SK-N-SH (cell line): Measurements from ENCODE around the gene ATP12A. TPM values are rescaled to one million over a fixed set of nuclear protein-coding genes. Genes with fewer than 3 reads are reported as not detected.

Source experiments
- CTCF ChIA-PET: fragments of 300-600, 350-600 bp; formaldehyde crosslinking; extraction: SDS; loops from one replicate; lab custom pipeline; 2021; lab: Yijun Ruan, JAX
- POLR2A ChIA-PET: fragments of 350-600 bp; sonication (Branson Sonifier 250); formaldehyde crosslinking; extraction: SDS; loops from one replicate; lab custom pipeline; 2020; ENCODE audit warnings: antibody characterized with exemption, inconsistent platforms; lab: Yijun Ruan, JAX
- DNase-seq: peaks from one replicate; pipeline ENCODE4 v3.0.0; 2012
- H2AFZ ChIP-seq: fragments of 200-600 bp; sonication (generic); 2 replicates; pipeline ENCODE4 v1.8.1; 2016; ENCODE audit warnings: antibody characterized with exemption, mild to moderate bottlenecking, low read depth
- H3F3A ChIP-seq: fragments of 200-600 bp; sonication (generic); replicated peaks from 2 replicates; pipeline ENCODE3; 2016; ENCODE audit warnings: antibody characterized with exemption, mild to moderate bottlenecking; ENCODE audit not compliant: insufficient read depth
- H3K27ac ChIP-seq, 2 experiments: fragments of 200-500 bp in 1 of 2; fragments of 200-600 bp in 1 of 2; sonication (Bioruptor generic) in 1 of 2; sonication (generic), shearing (Covaris generic) in 1 of 2; 2 replicates each; pipeline versions ENCODE4 v1.5.1 to v1.6.1; 2014 to 2016; ENCODE audit warnings: low read depth in 2 of 2, inconsistent platforms in 1 of 2, low read length in 1 of 2, mild to moderate bottlenecking in 1 of 2, mixed read lengths in 1 of 2
- H3K27me3 ChIP-seq: fragments of 200-600 bp; sonication (generic), shearing (Covaris generic); 2 replicates; pipeline ENCODE4 v1.6.1; 2016; ENCODE audit warnings: mixed run types; ENCODE audit not compliant: insufficient read depth
- H3K36me3 ChIP-seq, 2 experiments: fragments of 200-500 bp in 1 of 2; fragments of 200-600 bp in 1 of 2; sonication (Bioruptor generic) in 1 of 2; sonication (generic) in 1 of 2; replicated peaks in 1 of 2; 2 replicates each; pipeline versions ENCODE3 to v1.5.1; 2014 to 2016; ENCODE audit warnings: low read length in 1 of 2, mild to moderate bottlenecking in 1 of 2; ENCODE audit not compliant: insufficient read depth in 2 of 2, control insufficient read depth in 1 of 2
- H3K4me1 ChIP-seq, 2 experiments: fragments of 200-500 bp in 1 of 2; fragments of 200-600 bp in 1 of 2; sonication (Bioruptor generic) in 1 of 2; sonication (generic), shearing (Covaris generic) in 1 of 2; 2 replicates each; pipeline versions ENCODE4 v1.5.1 to v1.6.1; 2014 to 2016; ENCODE audit warnings: low read depth in 1 of 2, low read length in 1 of 2, mixed run types in 1 of 2; ENCODE audit not compliant: insufficient read depth in 2 of 2, control insufficient read depth in 1 of 2
- H3K4me2 ChIP-seq: fragments of 200-600 bp; sonication (generic), shearing (Covaris generic); 2 replicates; pipeline ENCODE4 v1.6.1; 2017; ENCODE audit warnings: mixed run types
- H3K4me3 ChIP-seq, 2 experiments: fragments of 200-500 bp in 1 of 2; fragments of 200-600 bp in 1 of 2; sonication (Bioruptor generic) in 1 of 2; sonication (generic), shearing (Covaris generic) in 1 of 2; 2 replicates each; pipeline versions ENCODE4 v1.5.1 to v1.8.1; 2014 to 2016; ENCODE audit warnings: low read depth in 2 of 2, inconsistent platforms in 1 of 2, low read length in 1 of 2, mild to moderate bottlenecking in 1 of 2, mixed read lengths in 1 of 2, moderate library complexity in 1 of 2
- H3K79me2 ChIP-seq: fragments of 200-600 bp; sonication (generic); 2 replicates; pipeline ENCODE4 v1.8.1; 2017; ENCODE audit warnings: mild to moderate bottlenecking; ENCODE audit not compliant: insufficient read depth
- H3K9ac ChIP-seq: fragments of 200-600 bp; sonication (generic); 2 replicates; pipeline ENCODE4 v1.6.1; 2017; ENCODE audit warnings: mixed run types
- H3K9me2 ChIP-seq: fragments of 200-600 bp; sonication (generic); 2 replicates; pipeline ENCODE4 v1.6.1; 2017; ENCODE audit warnings: mixed run types
- H3K9me3 ChIP-seq: fragments of 200-600 bp; sonication (generic); 2 replicates; pipeline ENCODE4 v1.6.1; 2017; ENCODE audit warnings: mixed run types, mild to moderate bottlenecking, moderate library complexity
- H4K20me1 ChIP-seq: fragments of 200-600 bp; sonication (generic); 2 replicates; pipeline ENCODE4 v1.6.1; 2017; ENCODE audit warnings: mild to moderate bottlenecking, mixed run types; ENCODE audit not compliant: insufficient read depth
- CTCF ChIP-seq: fragments of 200-600 bp; sonication (generic); IDR thresholded peaks from 2 replicates; pipeline ENCODE4 v1.6.1; 2017; ENCODE audit warnings: antibody characterized with exemption, mild to moderate bottlenecking, moderate library complexity
- EP300 ChIP-seq, 2 experiments: IDR thresholded peaks; 2 replicates each; pipeline versions ENCODE4 v1.4.0 to v1.6.1; 2012; ENCODE audit warnings: borderline replicate concordance in 1 of 2, low read depth in 1 of 2, low read length in 1 of 2
- EZH2phosphoT487 ChIP-seq: fragments of 200-600 bp; sonication (generic); IDR thresholded peaks from 2 replicates; pipeline ENCODE4 v1.6.1; 2017; ENCODE audit warnings: low read depth, mixed run types, mild to moderate bottlenecking, antibody characterized with exemption, moderate library complexity, borderline replicate concordance
- GATA2 ChIP-seq: sonication (generic); formaldehyde crosslinking; IDR thresholded peaks from 2 replicates; pipeline ENCODE4 v1.5.0; 2020; ENCODE audit warnings: mild to moderate bottlenecking, missing genetic modification reagents
- JUND ChIP-seq: IDR thresholded peaks from 2 replicates; pipeline ENCODE4 v1.4.0; 2012
- MAX ChIP-seq: IDR thresholded peaks from 2 replicates; pipeline ENCODE4 v1.4.0; 2012; ENCODE audit warnings: low read depth
- MEF2A ChIP-seq: IDR thresholded peaks from 2 replicates; pipeline ENCODE4 v1.4.0; 2012; ENCODE audit warnings: low read depth, borderline replicate concordance
- NFIC ChIP-seq: IDR thresholded peaks from 2 replicates; pipeline ENCODE4 v1.4.0; 2012; ENCODE audit warnings: borderline replicate concordance
- NRF1 ChIP-seq: IDR thresholded peaks from 2 replicates; pipeline ENCODE4 v1.6.1; 2012; ENCODE audit warnings: low read depth, mild to moderate bottlenecking, low read length
- RCOR1 ChIP-seq: fragments of 150-350 bp; IDR thresholded peaks from 2 replicates; pipeline ENCODE4 v1.6.1; 2017; ENCODE audit warnings: antibody characterized with exemption, low read length
- RXRA ChIP-seq: IDR thresholded peaks from 2 replicates; pipeline ENCODE4 v1.4.0; 2012; ENCODE audit warnings: low read depth, mild to moderate bottlenecking, borderline replicate concordance
- SIN3A ChIP-seq: IDR thresholded peaks from 2 replicates; pipeline ENCODE4 v1.6.1; 2012; ENCODE audit warnings: low read depth, mild to moderate bottlenecking, low read length, moderate library complexity, borderline replicate concordance
- TAF1 ChIP-seq: IDR thresholded peaks from 2 replicates; pipeline ENCODE4 v1.6.1; 2012; ENCODE audit warnings: low read depth, mild to moderate bottlenecking, low read length, moderate library complexity, borderline replicate concordance
- TCF12 ChIP-seq: IDR thresholded peaks from 2 replicates; pipeline ENCODE4 v1.4.0; 2012
- YY1 ChIP-seq: IDR thresholded peaks from 2 replicates; pipeline ENCODE4 v1.4.0; 2012; ENCODE audit warnings: low read depth, mild to moderate bottlenecking
- WGBS: methylation state at CpG from one replicate; pipeline ENCODE4 v1.1.6; 2017; ENCODE audit warnings: low lambda C conversion rate; 5-methylcytosine and 5-hydroxymethylcytosine counted together
- polyA plus RNA-seq, 3 experiments: library from polyadenylated mRNA; depleted of rRNA; stranded (reverse); fragments of >200 nt; gene quantifications; 2 replicates each; pipeline ENCODE4 v1.2.3, GENCODE V29; 2012
- TF ChIP-seq, protein P1 (sequence below): IDR thresholded peaks from 2 replicates; pipeline ENCODE4; 2012
- TF ChIP-seq, protein P2 (sequence below): fragments of 150-350 bp; IDR thresholded peaks from 2 replicates; pipeline ENCODE4 v1.6.1; 2017; ENCODE audit warnings: antibody characterized with exemption, low read length, low read depth, borderline replicate concordance
- TF ChIP-seq, protein P3 (sequence below): fragments of 150-350 bp; IDR thresholded peaks from 2 replicates; pipeline ENCODE4 v1.6.1; 2016; ENCODE audit warnings: mild to moderate bottlenecking, low read depth, low read length
- TF ChIP-seq, protein P4 (sequence below): IDR thresholded peaks from 2 replicates; pipeline ENCODE4 v1.4.0; 2012; ENCODE audit warnings: low read depth, borderline replicate concordance

Gene ATP12A
- polyA plus RNA-seq, 1 of the 3 experiments (the other 2 are of a cell fraction), result not detected

GRCh38 chr13:24636776-24637175 is 43.4 kb upstream of the ATP12A start:
- CTCF ChIA-PET, result no interaction called here
- DNase-seq, result no peak

More at GRCh38 chr13:24636776-24637175, 43.4 kb upstream of the ATP12A start:
- Histone ChIP-seq H3K27ac (no peak overlapping the region), H4K20me1 (no peaks in the 10 kb centered on the region), H3F3A (no peaks in the 10 kb centered on the region), H3K9me2 (no peaks in the 10 kb centered on the region), H3K4me3 (no peak overlapping the region), H3K79me2 (no peaks in the 10 kb centered on the region), H3K36me3 (no peaks in the 10 kb centered on the region), H3K4me2 (no peak overlapping the region), H3K9ac (no peak overlapping the region), H3K27me3 (no peaks in the 10 kb centered on the region; the same call in 1 of the 2 replicates), H3K9me3 (no peaks in the 10 kb centered on the region), H3K4me1 (no peaks in the 10 kb centered on the region), H2AFZ (no peak overlapping the region)
- WGBS, result 39% methylated on average over 4 of the region's 8 CpGs
- POLR2A ChIA-PET, result no interaction called here
- TF ChIP-seq, protein P1, sequence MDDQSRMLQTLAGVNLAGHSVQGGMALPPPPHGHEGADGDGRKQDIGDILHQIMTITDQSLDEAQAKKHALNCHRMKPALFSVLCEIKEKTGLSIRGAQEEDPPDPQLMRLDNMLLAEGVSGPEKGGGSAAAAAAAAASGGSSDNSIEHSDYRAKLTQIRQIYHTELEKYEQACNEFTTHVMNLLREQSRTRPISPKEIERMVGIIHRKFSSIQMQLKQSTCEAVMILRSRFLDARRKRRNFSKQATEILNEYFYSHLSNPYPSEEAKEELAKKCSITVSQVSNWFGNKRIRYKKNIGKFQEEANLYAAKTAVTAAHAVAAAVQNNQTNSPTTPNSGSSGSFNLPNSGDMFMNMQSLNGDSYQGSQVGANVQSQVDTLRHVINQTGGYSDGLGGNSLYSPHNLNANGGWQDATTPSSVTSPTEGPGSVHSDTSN, result no peak
- TF ChIP-seq CTCF, result no peak
- TF ChIP-seq, protein P2, sequence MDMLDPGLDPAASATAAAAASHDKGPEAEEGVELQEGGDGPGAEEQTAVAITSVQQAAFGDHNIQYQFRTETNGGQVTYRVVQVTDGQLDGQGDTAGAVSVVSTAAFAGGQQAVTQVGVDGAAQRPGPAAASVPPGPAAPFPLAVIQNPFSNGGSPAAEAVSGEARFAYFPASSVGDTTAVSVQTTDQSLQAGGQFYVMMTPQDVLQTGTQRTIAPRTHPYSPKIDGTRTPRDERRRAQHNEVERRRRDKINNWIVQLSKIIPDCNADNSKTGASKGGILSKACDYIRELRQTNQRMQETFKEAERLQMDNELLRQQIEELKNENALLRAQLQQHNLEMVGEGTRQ, result no peak
- TF ChIP-seq JUND, result no peak
- TF ChIP-seq EP300 (IDR thresholded peaks at IDR 0.05; ENCODE audit: borderline replicate concordance in 1 of 2, low read depth in 1 of 2, low read length in 1 of 2), result no peak
- no peak for TF ChIP-seq SIN3A
- no peak for TF ChIP-seq TAF1
- TF ChIP-seq MEF2A, result no peak
- no peak for TF ChIP-seq NFIC
- TF ChIP-seq NRF1, result no peak
- no peak for TF ChIP-seq RCOR1
- TF ChIP-seq MAX, result no peak
- no peak for TF ChIP-seq YY1
- TF ChIP-seq, protein P3, sequence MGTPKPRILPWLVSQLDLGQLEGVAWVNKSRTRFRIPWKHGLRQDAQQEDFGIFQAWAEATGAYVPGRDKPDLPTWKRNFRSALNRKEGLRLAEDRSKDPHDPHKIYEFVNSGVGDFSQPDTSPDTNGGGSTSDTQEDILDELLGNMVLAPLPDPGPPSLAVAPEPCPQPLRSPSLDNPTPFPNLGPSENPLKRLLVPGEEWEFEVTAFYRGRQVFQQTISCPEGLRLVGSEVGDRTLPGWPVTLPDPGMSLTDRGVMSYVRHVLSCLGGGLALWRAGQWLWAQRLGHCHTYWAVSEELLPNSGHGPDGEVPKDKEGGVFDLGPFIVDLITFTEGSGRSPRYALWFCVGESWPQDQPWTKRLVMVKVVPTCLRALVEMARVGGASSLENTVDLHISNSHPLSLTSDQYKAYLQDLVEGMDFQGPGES, result no peak
- TF ChIP-seq TCF12, result no peak
- TF ChIP-seq, protein P4, sequence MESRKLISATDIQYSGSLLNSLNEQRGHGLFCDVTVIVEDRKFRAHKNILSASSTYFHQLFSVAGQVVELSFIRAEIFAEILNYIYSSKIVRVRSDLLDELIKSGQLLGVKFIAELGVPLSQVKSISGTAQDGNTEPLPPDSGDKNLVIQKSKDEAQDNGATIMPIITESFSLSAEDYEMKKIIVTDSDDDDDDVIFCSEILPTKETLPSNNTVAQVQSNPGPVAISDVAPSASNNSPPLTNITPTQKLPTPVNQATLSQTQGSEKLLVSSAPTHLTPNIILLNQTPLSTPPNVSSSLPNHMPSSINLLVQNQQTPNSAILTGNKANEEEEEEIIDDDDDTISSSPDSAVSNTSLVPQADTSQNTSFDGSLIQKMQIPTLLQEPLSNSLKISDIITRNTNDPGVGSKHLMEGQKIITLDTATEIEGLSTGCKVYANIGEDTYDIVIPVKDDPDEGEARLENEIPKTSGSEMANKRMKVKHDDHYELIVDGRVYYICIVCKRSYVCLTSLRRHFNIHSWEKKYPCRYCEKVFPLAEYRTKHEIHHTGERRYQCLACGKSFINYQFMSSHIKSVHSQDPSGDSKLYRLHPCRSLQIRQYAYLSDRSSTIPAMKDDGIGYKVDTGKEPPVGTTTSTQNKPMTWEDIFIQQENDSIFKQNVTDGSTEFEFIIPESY, result no peak
- no peak for TF ChIP-seq GATA2 (CRISPR knock-in tag)
- TF ChIP-seq EZH2phosphoT487, result no peak
- TF ChIP-seq RXRA, result no peak
